Measurements from ENCODE around the gene MBNL1.

DNA sequence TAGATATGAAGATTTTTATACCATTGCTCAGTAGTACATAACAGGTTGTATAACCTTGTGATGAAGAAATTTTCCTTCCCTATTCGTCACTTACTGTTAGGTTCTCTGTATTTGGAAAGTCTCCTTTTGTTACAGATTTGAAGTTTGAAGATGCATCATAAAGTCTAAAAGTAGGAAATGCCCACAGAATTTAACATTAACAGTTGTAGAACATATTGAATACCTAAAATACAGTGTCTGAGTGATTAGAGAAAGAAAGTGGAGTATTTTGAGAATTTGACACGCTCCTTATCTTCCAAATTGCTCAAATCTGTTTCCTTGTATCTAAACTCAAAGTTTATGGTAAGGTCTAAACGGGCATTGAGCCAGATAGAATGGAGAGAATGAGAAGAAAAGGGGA is 111.3 kb downstream of the MBNL1 start:
- TF ChIP-seq, protein P1, sequence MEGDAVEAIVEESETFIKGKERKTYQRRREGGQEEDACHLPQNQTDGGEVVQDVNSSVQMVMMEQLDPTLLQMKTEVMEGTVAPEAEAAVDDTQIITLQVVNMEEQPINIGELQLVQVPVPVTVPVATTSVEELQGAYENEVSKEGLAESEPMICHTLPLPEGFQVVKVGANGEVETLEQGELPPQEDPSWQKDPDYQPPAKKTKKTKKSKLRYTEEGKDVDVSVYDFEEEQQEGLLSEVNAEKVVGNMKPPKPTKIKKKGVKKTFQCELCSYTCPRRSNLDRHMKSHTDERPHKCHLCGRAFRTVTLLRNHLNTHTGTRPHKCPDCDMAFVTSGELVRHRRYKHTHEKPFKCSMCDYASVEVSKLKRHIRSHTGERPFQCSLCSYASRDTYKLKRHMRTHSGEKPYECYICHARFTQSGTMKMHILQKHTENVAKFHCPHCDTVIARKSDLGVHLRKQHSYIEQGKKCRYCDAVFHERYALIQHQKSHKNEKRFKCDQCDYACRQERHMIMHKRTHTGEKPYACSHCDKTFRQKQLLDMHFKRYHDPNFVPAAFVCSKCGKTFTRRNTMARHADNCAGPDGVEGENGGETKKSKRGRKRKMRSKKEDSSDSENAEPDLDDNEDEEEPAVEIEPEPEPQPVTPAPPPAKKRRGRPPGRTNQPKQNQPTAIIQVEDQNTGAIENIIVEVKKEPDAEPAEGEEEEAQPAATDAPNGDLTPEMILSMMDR (IDR thresholded peaks at IDR 0.05) = no peak
- TF ChIP-seq POLR2A (IDR thresholded peaks at IDR 0.05) = no peak
